Measurements from ENCODE around the gene NR1I3. TPM values are rescaled to one million over a fixed set of nuclear protein-coding genes. Genes with fewer than 3 reads are reported as not detected.

Gene NR1I3
- polyA plus RNA-seq, 1 of the 3 experiments (the other 2 are of a cell fraction), result not detected

GRCh38 chr1:161206411-161207140, 31.4 kb downstream of the NR1I3 start:
- DNase-seq, result no peak
- H2AFZ ChIP-seq (ENCODE audit: low read depth), result no peak overlapping the region
- no peaks in the 10 kb centered on the region for H3K27me3 ChIP-seq (ENCODE audit: insufficient read depth)
- peaks cover 20% of the 10 kb centered on the region for H3F3A ChIP-seq (replicated peaks; ENCODE audit: insufficient read depth)
- no peaks in the 10 kb centered on the region for H3K9me3 ChIP-seq
- H3K4me2 ChIP-seq, result no peak overlapping the region
- no peaks in the 10 kb centered on the region for H3K9me2 ChIP-seq
- peaks cover 46% of the 10 kb centered on the region for H3K79me2 ChIP-seq (ENCODE audit: insufficient read depth)
- no peak overlapping the region for H3K27ac ChIP-seq (ENCODE audit: low read depth in 2 of 2, low read length in 1 of 2)
- no peaks in the 10 kb centered on the region for H4K20me1 ChIP-seq (ENCODE audit: insufficient read depth)
- no peak overlapping the region for H3K4me3 ChIP-seq (ENCODE audit: low read depth in 2 of 2, low read length in 1 of 2)
- H3K36me3 ChIP-seq (replicated peaks in 1 of 2; ENCODE audit: control insufficient read depth in 1 of 2, insufficient read depth in 2 of 2, low read length in 1 of 2), result peaks cover 54 to 57% of the 10 kb centered on the region in 2 experiments
- H3K4me1 ChIP-seq (ENCODE audit: control insufficient read depth in 1 of 2, insufficient read depth in 2 of 2, low read depth in 1 of 2, low read length in 1 of 2), result peaks cover 5 to 11% of the 10 kb centered on the region in 2 experiments; a peak in 2 of 4 replicates
- ChIA-PET POLR2A (interaction anchor here (1.4 kb wide), 1 partner anchor 183 kb away, joined by 3 read pairs; no protein-coding TSS in a partner anchor), CTCF (interaction anchor here (1.1 to 6.8 kb wide), 5 partner anchors 13 to 176 kb away, joined by 4 to 65 read pairs (median 5); partner anchors contain the start of gene APOA2)
- WGBS (ENCODE audit: low lambda C conversion rate), result 85% methylated on average over 12 of the region's 12 CpGs
- TF ChIP-seq TEAD4 (IDR thresholded peaks at IDR 0.05; ENCODE audit: borderline replicate concordance, insufficient read depth), result no peak
- TF ChIP-seq MAX (IDR thresholded peaks at IDR 0.05; ENCODE audit: low read depth), result no peak
- no peak for TF ChIP-seq TAF1 (IDR thresholded peaks at IDR 0.05; ENCODE audit: borderline replicate concordance, low read depth, low read length)
- no peak for TF ChIP-seq REST (IDR thresholded peaks at IDR 0.05; ENCODE audit: low read depth, low read length)
- TF ChIP-seq NFIC (IDR thresholded peaks at IDR 0.05; ENCODE audit: borderline replicate concordance), result no peak
- TF ChIP-seq EZH2phosphoT487 (IDR thresholded peaks at IDR 0.05; ENCODE audit: borderline replicate concordance, low read depth), result no peak
- no peak for TF ChIP-seq GATA2 (CRISPR knock-in tag; IDR thresholded peaks at IDR 0.05)
- TF ChIP-seq GABPA (IDR thresholded peaks at IDR 0.05; ENCODE audit: low read depth), result no peak
- no peak for TF ChIP-seq USF2 (IDR thresholded peaks at IDR 0.05; ENCODE audit: borderline replicate concordance, low read depth, low read length)
- TF ChIP-seq ZBTB33 (IDR thresholded peaks at IDR 0.05; ENCODE audit: borderline replicate concordance, low read depth), result no peak
- no peak for TF ChIP-seq JUND (IDR thresholded peaks at IDR 0.05)
- no peak for TF ChIP-seq PBX3 (IDR thresholded peaks at IDR 0.05)
- TF ChIP-seq SMC3 (IDR thresholded peaks at IDR 0.05; ENCODE audit: low read depth, low read length), result no peak
- TF ChIP-seq TCF12 (IDR thresholded peaks at IDR 0.05), result no peak
- no peak for TF ChIP-seq MXI1 (IDR thresholded peaks at IDR 0.05; ENCODE audit: low read depth, low read length)
- TF ChIP-seq CHD2 (IDR thresholded peaks at IDR 0.05; ENCODE audit: low read length, partially characterized antibody), result no peak
- TF ChIP-seq SIN3A (IDR thresholded peaks at IDR 0.05; ENCODE audit: borderline replicate concordance, low read depth, low read length), result no peak
- TF ChIP-seq FOSL2 (IDR thresholded peaks at IDR 0.05; ENCODE audit: borderline replicate concordance, low read depth), result no peak
- no peak for TF ChIP-seq YY1 (IDR thresholded peaks at IDR 0.05; ENCODE audit: low read depth)
- no peak overlapping the region for H3K9ac ChIP-seq
